ENCODE results near the gene CAPG.

The CAPG gene

DNA sequence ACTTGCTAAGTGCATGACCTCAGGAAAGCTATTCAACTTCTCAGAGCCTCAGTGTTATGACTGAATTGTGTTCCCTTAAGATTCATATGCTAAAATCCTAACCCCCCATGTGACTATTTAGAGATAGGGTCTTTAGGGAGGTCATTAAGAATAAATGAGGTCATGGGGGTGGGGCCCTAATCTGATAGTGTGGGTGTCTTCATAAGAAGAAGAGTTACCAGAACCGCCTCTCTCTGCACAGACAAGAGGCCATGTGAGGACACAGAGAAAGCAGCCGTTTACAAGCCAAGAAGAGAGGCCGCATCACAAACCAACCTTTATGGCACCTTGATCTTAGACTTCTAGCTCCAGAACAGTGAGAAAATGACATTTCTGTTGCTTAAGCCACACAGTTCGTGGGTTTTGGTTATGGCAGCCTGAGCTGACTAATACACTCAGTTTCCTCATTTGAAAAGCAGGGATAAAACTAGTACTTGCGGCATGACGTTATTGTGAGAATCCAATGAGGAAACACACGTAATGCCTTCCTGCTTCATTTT lies 18.2 kb upstream of the CAPG start:
- Histone ChIP-seq H3K9me2 (replicated peaks; ENCODE audit: insufficient read depth, low read length) (no peaks in the 10 kb centered on the region), H4K20me1 (ENCODE audit: insufficient read depth, low read length) (no peaks in the 10 kb centered on the region), H3K9ac (ENCODE audit: low read length) (no peak overlapping the region), H3K9me3 (replicated peaks; ENCODE audit: insufficient read depth, low read length) (no peaks in the 10 kb centered on the region), H3K4me3 (ENCODE audit: low read length) (no peak overlapping the region), H3K4me1 (ENCODE audit: low read length) (no peaks in the 10 kb centered on the region), H3K27me3 (replicated peaks; ENCODE audit: insufficient read depth, low read length) (no peaks in the 10 kb centered on the region), H3K27ac (ENCODE audit: low read length) (no peak overlapping the region), H3F3A (ENCODE audit: insufficient read depth, low read length) (no peaks in the 10 kb centered on the region), H3K79me2 (ENCODE audit: low read length) (no peaks in the 10 kb centered on the region), H3K36me3 (replicated peaks; ENCODE audit: insufficient read depth, low read length) (no peaks in the 10 kb centered on the region), H2AFZ (ENCODE audit: low read length) (no peak overlapping the region), H3K4me2 (ENCODE audit: low read depth, low read length) (no peak overlapping the region)
- TF ChIP-seq EZH2phosphoT487 (IDR thresholded peaks at IDR 0.05; ENCODE audit: low read length) (no peak), EZH2 (optimal IDR thresholded peaks at IDR 0.05; ENCODE audit: low read depth, low read length) (no peak)
- TF ChIP-seq, protein P1, sequence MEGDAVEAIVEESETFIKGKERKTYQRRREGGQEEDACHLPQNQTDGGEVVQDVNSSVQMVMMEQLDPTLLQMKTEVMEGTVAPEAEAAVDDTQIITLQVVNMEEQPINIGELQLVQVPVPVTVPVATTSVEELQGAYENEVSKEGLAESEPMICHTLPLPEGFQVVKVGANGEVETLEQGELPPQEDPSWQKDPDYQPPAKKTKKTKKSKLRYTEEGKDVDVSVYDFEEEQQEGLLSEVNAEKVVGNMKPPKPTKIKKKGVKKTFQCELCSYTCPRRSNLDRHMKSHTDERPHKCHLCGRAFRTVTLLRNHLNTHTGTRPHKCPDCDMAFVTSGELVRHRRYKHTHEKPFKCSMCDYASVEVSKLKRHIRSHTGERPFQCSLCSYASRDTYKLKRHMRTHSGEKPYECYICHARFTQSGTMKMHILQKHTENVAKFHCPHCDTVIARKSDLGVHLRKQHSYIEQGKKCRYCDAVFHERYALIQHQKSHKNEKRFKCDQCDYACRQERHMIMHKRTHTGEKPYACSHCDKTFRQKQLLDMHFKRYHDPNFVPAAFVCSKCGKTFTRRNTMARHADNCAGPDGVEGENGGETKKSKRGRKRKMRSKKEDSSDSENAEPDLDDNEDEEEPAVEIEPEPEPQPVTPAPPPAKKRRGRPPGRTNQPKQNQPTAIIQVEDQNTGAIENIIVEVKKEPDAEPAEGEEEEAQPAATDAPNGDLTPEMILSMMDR (IDR thresholded peaks at IDR 0.05; ENCODE audit: low read length): no peak
- no peak for DNase-seq

DNA sequence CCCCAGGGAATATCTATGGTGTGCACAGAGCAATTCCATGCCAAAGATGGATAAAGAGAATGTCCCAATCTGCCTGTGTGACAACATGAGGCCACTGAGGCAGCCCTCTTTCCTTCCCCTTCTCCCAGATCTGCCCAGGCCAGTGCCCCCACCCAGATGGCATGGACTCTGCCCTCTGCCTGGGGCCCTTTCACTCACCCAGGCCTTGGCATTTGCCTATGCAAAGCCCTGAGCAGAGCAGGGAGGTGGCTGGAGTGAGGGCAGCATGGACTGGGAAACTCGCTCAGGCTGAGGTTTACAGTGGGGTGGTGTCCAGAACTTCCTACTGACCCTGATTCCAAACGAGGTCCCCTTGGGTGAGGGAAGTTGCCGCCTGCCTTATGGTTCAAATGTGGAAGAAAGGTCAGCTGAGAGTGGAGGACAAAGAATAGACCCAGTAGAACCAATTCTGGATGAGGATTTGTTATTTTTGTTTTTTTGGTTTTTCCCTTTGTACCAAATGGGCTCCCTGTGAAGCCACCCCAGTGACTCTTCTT lies 17.2 kb upstream of the CAPG start:
- no peak overlapping the region for H3K27ac ChIP-seq (ENCODE audit: low read length)
- no peaks in the 10 kb centered on the region for H4K20me1 ChIP-seq (ENCODE audit: insufficient read depth, low read length)
- H3K4me3 ChIP-seq (ENCODE audit: low read length): no peak overlapping the region
- TF ChIP-seq EZH2phosphoT487 (IDR thresholded peaks at IDR 0.05; ENCODE audit: low read length) (no peak), EZH2 (optimal IDR thresholded peaks at IDR 0.05; ENCODE audit: low read depth, low read length) (no peak)
- TF ChIP-seq, protein P1 (IDR thresholded peaks at IDR 0.05; ENCODE audit: low read length): no peak
- H3F3A ChIP-seq (ENCODE audit: insufficient read depth, low read length): no peaks in the 10 kb centered on the region
- no peak for DNase-seq
- no peaks in the 10 kb centered on the region for H3K9me2 ChIP-seq (replicated peaks; ENCODE audit: insufficient read depth, low read length)
- H3K4me2 ChIP-seq (ENCODE audit: low read depth, low read length): no peak overlapping the region
- no peak overlapping the region for H3K9ac ChIP-seq (ENCODE audit: low read length)
- no peaks in the 10 kb centered on the region for H3K79me2 ChIP-seq (ENCODE audit: low read length)
- no peaks in the 10 kb centered on the region for H3K9me3 ChIP-seq (replicated peaks; ENCODE audit: insufficient read depth, low read length)
- H3K27me3 ChIP-seq (replicated peaks; ENCODE audit: insufficient read depth, low read length): no peaks in the 10 kb centered on the region
- no peaks in the 10 kb centered on the region for H3K4me1 ChIP-seq (ENCODE audit: low read length)
- no peak overlapping the region for H2AFZ ChIP-seq (ENCODE audit: low read length)
- no peaks in the 10 kb centered on the region for H3K36me3 ChIP-seq (replicated peaks; ENCODE audit: insufficient read depth, low read length)

DNA sequence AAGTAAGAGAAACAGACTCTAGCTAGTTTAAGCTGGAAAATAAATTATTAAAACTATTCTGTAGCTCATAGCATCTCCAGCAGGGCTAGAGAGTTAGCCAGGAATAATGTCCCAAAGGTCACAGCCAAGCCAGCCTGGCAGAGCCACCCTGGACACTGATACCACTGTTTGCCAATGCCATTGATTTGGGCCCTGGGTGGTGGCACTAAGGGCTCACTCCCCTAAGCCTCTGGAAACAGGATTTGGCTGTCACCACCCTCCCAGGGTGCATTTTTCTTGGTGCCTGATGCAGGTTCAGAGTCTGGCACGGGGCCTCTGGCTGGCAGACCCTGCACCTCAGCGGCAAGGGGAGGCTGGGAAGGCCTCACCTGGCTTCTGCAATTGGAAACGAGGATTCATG lies 15.4 kb upstream of the CAPG start:
- Histone ChIP-seq H3K27ac (ENCODE audit: low read length) (no peak overlapping the region), H3K36me3 (replicated peaks; ENCODE audit: insufficient read depth, low read length) (no peaks in the 10 kb centered on the region), H3K27me3 (replicated peaks; ENCODE audit: insufficient read depth, low read length) (no peaks in the 10 kb centered on the region), H3K4me3 (ENCODE audit: low read length) (no peak overlapping the region), H3K9me2 (replicated peaks; ENCODE audit: insufficient read depth, low read length) (no peaks in the 10 kb centered on the region), H3K9ac (ENCODE audit: low read length) (no peak overlapping the region), H3K79me2 (ENCODE audit: low read length) (no peaks in the 10 kb centered on the region), H4K20me1 (ENCODE audit: insufficient read depth, low read length) (no peaks in the 10 kb centered on the region), H3F3A (ENCODE audit: insufficient read depth, low read length) (no peaks in the 10 kb centered on the region), H3K4me2 (ENCODE audit: low read depth, low read length) (no peak overlapping the region), H3K9me3 (replicated peaks; ENCODE audit: insufficient read depth, low read length) (no peaks in the 10 kb centered on the region), H3K4me1 (ENCODE audit: low read length) (no peaks in the 10 kb centered on the region), H2AFZ (ENCODE audit: low read length) (no peak overlapping the region)
- TF ChIP-seq, protein P1 (IDR thresholded peaks at IDR 0.05; ENCODE audit: low read length): no peak
- TF ChIP-seq EZH2 (optimal IDR thresholded peaks at IDR 0.05; ENCODE audit: low read depth, low read length): no peak
- no peak for TF ChIP-seq EZH2phosphoT487 (IDR thresholded peaks at IDR 0.05; ENCODE audit: low read length)
- DNase-seq: no peak
